OCI-LY3 (cell line): ENCODE data around the gene SLC17A9.

Source experiments
- H2AFZ ChIP-seq: fragments of 200-600, 300-600 bp; shearing (Covaris generic); 2 replicates; pipeline ENCODE4 v1.6.0; 2014; ENCODE audit warnings: antibody characterized with exemption, low read depth, low read length
- H3K27ac ChIP-seq: fragments of 200-600, 300-600 bp; sonication (generic); 2 replicates; pipeline ENCODE4 v1.5.1; 2014; ENCODE audit warnings: mild to moderate bottlenecking, low read length, moderate library complexity, mixed read lengths
- H3K27me3 ChIP-seq: fragments of 200-600, 300-600 bp; sonication (generic); 2 replicates; pipeline ENCODE4 v1.6.1; 2014; ENCODE audit warnings: low read depth, low read length, mixed read lengths
- H3K36me3 ChIP-seq: fragments of 200-600, 300-600 bp; sonication (generic); replicated peaks from 2 replicates; pipeline ENCODE3; 2014; ENCODE audit warnings: low read depth, low read length, mixed read lengths
- H3K4me1 ChIP-seq: fragments of 300-600, 200-600 bp; sonication (generic); 2 replicates; pipeline ENCODE4 v1.6.1; 2014; ENCODE audit warnings: low read length, mixed read lengths
- H3K4me2 ChIP-seq: fragments of 200-600, 300-600 bp; sonication (generic); 2 replicates; pipeline ENCODE4 v1.6.1; 2014; ENCODE audit warnings: low read length, mixed read lengths
- H3K4me3 ChIP-seq: fragments of 300-600, 200-600 bp; sonication (generic); 2 replicates; pipeline ENCODE4 v1.5.1; 2014; ENCODE audit warnings: antibody characterized with exemption, mild to moderate bottlenecking, low read length, moderate library complexity
- H3K79me2 ChIP-seq: fragments of 300-600, 200-600 bp; shearing (Covaris generic); 2 replicates; pipeline ENCODE4 v1.6.1; 2014; ENCODE audit warnings: mild to moderate bottlenecking, low read length, mixed read lengths
- H3K9ac ChIP-seq: fragments of 300-600, 200-600 bp; shearing (Covaris generic); 2 replicates; pipeline ENCODE4 v1.6.0; 2014; ENCODE audit warnings: mild to moderate bottlenecking, low read length, moderate library complexity
- H3K9me3 ChIP-seq: fragments of 200-600, 300-600 bp; shearing (Covaris generic); 2 replicates; pipeline ENCODE4 v1.6.1; 2014; ENCODE audit warnings: low read length, mixed read lengths; ENCODE audit not compliant: insufficient read depth
- H4K20me1 ChIP-seq: fragments of 200-600, 300-600 bp; sonication (generic); 2 replicates; pipeline ENCODE4 v1.6.1; 2016; ENCODE audit warnings: low read length, mixed read lengths; ENCODE audit not compliant: insufficient read depth
- CTCF ChIP-seq: fragments of 200-600, 300-600 bp; sonication (generic); IDR thresholded peaks from 2 replicates; pipeline ENCODE4 v1.5.1; 2014; ENCODE audit warnings: antibody characterized with exemption, low read length, low read depth
- EZH2phosphoT487 ChIP-seq: fragments of 200-600 bp; shearing (Covaris generic); IDR thresholded peaks from 2 replicates; pipeline ENCODE4 v1.6.1; 2018; ENCODE audit warnings: antibody characterized with exemption, mixed run types, low read depth

The SLC17A9 gene

GRCh38 chr20:62938105-62938888 is 14.2 kb upstream of the SLC17A9 start, which contains the start of gene GID8:
TSS of gene GID8 (plus strand) at chr20:62938147. CDS start at chr20:62941503, 3,356 bp downstream.
- Histone ChIP-seq H3K4me1 (peaks cover 22% of the 10 kb centered on the region), H2AFZ (peak within 1 kb of the TSS; percentile 63), H3K36me3 (peaks cover 38% of the 10 kb centered on the region), H3K4me3 (peak within 1 kb of the TSS; percentile 94), H3K9me3 (no peaks in the 10 kb centered on the region), H3K79me2 (peaks cover 96% of the 10 kb centered on the region), H4K20me1 (peaks cover 35% of the 10 kb centered on the region), H3K9ac (peak within 1 kb of the TSS; percentile 95), H3K27ac (peak within 1 kb of the TSS; percentile 66), H3K4me2 (peak within 1 kb of the TSS; percentile 98), H3K27me3 (no peaks in the 10 kb centered on the region)
- no peak for TF ChIP-seq EZH2phosphoT487
- TF ChIP-seq CTCF = no peak

GRCh38 chr20:62940875-62941274 is 11.6 kb upstream of the SLC17A9 start:
- Histone ChIP-seq H3K4me3 (no peak overlapping the region), H3K27ac (no peak overlapping the region), H3K4me1 (peaks cover 19% of the 10 kb centered on the region), H4K20me1 (peaks cover 10% of the 10 kb centered on the region), H2AFZ (no peak overlapping the region), H3K4me2 (no peak overlapping the region), H3K9me3 (no peaks in the 10 kb centered on the region), H3K79me2 (peaks cover 73% of the 10 kb centered on the region), H3K9ac (no peak overlapping the region), H3K27me3 (no peaks in the 10 kb centered on the region), H3K36me3 (peaks cover 40% of the 10 kb centered on the region)
- TF ChIP-seq CTCF = no peak
- no peak for TF ChIP-seq EZH2phosphoT487

GRCh38 chr20:62941792-62942191 is 10.7 kb upstream of the SLC17A9 start:
- no peak overlapping the region for H3K4me2 ChIP-seq
- H3K36me3 ChIP-seq = peaks cover 47% of the 10 kb centered on the region

More at GRCh38 chr20:62941792-62942191, 10.7 kb upstream of the SLC17A9 start:
- no peak overlapping the region for H2AFZ ChIP-seq
- H3K27ac ChIP-seq = no peak overlapping the region
- peaks cover 67% of the 10 kb centered on the region for H3K79me2 ChIP-seq
- H3K4me1 ChIP-seq = peaks cover 10% of the 10 kb centered on the region
- no peak overlapping the region for H3K9ac ChIP-seq
- H4K20me1 ChIP-seq = peaks cover 8% of the 10 kb centered on the region
- H3K27me3 ChIP-seq = no peaks in the 10 kb centered on the region
- no peak overlapping the region for H3K4me3 ChIP-seq
- H3K9me3 ChIP-seq = no peaks in the 10 kb centered on the region
- TF ChIP-seq EZH2phosphoT487 = no peak
- no peak for TF ChIP-seq CTCF
